WI38 (cell line): ENCODE data around the gene GPR137C.

Experiments used
- H3K4me3 ChIP-seq: 2 replicates; pipeline ENCODE4 v1.5.1; 2011; ENCODE audit warnings: low read depth, mild to moderate bottlenecking, control low read depth, low read length
- TF ChIP-seq, protein P1 (sequence below): IDR thresholded peaks from 2 replicates; pipeline ENCODE4 v1.5.1; 2012; ENCODE audit warnings: low read depth, mild to moderate bottlenecking, control low read depth, low read length

GPR137C gene

DNA sequence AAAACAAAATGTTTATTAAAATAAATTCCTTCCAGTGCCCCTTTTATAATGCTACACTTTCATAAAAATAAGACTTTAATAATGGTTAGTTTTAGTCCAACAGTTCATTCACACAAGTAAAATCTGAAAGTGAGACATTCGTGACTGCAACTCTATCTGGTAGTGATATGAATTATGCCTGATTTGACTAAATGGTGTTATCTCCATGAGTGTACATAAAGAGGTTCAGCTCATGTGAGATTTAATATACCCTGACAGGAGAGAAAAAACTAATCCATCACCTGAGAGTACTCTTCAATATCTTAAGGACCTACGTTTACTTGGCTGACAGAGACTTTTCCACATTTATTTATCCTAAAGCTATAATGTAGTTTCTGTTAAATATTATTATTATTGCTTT is 108.7 kb downstream of the GPR137C start:
- H3K4me3 ChIP-seq, result no peak overlapping the region
- TF ChIP-seq, protein P1, sequence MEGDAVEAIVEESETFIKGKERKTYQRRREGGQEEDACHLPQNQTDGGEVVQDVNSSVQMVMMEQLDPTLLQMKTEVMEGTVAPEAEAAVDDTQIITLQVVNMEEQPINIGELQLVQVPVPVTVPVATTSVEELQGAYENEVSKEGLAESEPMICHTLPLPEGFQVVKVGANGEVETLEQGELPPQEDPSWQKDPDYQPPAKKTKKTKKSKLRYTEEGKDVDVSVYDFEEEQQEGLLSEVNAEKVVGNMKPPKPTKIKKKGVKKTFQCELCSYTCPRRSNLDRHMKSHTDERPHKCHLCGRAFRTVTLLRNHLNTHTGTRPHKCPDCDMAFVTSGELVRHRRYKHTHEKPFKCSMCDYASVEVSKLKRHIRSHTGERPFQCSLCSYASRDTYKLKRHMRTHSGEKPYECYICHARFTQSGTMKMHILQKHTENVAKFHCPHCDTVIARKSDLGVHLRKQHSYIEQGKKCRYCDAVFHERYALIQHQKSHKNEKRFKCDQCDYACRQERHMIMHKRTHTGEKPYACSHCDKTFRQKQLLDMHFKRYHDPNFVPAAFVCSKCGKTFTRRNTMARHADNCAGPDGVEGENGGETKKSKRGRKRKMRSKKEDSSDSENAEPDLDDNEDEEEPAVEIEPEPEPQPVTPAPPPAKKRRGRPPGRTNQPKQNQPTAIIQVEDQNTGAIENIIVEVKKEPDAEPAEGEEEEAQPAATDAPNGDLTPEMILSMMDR, result no peak

DNA sequence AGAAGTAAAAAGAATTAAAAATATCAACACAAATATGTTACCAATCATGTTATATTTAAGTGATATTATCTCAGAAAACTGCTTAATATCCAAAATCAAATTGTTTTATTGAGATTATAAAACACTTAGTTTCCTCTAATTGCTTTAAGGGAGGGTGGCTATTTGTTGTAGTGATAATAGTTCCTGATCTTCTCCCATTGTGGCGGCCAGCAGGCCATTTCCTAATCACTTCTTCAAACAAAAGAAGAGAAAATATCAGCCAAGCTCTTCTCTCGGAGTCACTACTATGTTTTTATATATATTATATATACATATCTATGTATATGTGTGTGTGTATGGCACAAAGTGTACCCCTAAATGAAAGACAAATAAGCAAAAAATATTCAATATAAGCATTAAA is 111.2 kb downstream of the GPR137C start:
- TF ChIP-seq, protein P1, result no peak
- no peak overlapping the region for H3K4me3 ChIP-seq

DNA sequence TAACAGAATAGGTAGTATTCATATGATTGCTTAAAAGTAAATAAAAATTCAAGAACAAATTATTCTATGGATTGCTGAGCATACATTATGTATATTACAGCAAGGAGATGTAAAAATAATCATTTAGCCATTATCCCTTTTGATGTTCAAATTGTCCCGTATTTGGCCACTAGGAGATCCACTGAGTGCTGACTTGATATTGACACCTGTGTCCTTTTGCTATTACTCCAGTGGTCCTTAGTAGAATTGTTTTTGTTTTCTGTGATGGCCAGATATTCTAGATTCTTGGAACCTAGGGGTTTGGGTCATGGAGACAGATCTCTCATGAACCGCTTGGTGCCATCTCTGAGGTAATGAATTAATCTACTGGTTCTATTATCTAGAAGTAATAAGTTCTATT is 126.0 kb downstream of the GPR137C start:
- no peak overlapping the region for H3K4me3 ChIP-seq
- TF ChIP-seq, protein P1, result no peak

DNA sequence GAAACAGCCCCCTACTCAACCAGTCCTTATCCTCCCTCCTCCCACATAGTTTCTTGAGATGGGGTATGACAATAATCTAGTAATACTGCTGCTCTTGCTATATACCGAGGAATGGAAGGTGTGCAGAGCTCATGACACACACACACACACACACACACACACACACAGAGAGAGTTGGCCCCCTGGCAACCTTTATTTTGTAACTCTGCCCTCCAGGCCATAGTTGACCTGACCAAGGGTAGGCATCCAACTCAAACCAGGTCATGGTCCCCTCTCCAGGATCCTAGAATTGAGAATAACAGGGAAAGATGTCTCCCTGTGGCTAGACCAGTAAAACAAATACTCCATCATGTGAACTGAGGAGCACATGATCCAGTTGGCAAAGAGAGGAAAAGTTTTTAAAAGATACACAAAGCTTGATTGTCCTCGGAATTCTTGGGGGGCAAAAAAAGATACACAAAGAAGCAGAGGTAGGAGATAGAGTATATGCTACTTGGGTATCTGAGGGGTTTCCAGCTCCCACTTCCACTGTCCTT is 131.4 kb downstream of the GPR137C start:
- no peak overlapping the region for H3K4me3 ChIP-seq
- TF ChIP-seq, protein P1, result no peak

DNA sequence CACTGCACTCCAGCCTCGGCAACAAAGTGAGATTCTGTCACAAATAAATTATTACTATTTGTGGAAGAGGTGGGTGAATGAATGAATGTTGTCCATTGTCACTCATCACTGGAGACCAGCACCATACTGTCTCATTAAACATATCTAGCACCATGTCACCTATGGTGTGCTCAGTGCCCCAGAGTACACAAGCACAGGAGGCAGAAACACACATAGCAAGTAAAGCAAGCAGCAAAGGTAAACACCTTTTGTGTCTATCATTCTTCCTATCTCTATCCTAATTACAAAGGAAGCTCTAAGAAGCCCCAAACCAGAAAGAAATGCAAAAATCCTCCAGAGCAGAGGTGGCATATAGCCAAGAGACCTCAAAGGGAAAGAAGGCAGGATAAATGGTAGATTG is 133.5 kb downstream of the GPR137C start:
- TF ChIP-seq, protein P1, result no peak
- H3K4me3 ChIP-seq, result no peak overlapping the region
